Lung (tissue), 12 donors: ENCODE measurements around the gene IL20RA. TPM values are rescaled to one million over a fixed set of nuclear protein-coding genes. Genes with fewer than 3 reads are reported as not detected.

Experiments
- ATAC-seq: fragments of 200-7000 bp; cut with Tn5 transposase; one replicate; pipeline ENCODE4 v1.9.1; 2020; ENCODE audit warnings: moderate number of reproducible peaks; ENCODE audit not compliant: insufficient read depth, low FRiP score
- DNase-seq, 3 donors: peaks; one replicate each; pipeline ENCODE4 v3.0.0-alpha.2; 2013 to 2017
- H3K27ac ChIP-seq, 2 donors: one replicate each; pipeline ENCODE4 v1.5.1; 2013; ENCODE audit warnings: mild to moderate bottlenecking in 2 of 2, moderate library complexity in 2 of 2, control low read depth in 1 of 2, inconsistent platforms in 1 of 2, low read depth in 1 of 2, low read length in 1 of 2
- H3K27me3 ChIP-seq, 3 donors: one replicate each; pipeline ENCODE4 v1.5.1; 2013; ENCODE audit warnings: low read length in 2 of 3; ENCODE audit not compliant: control insufficient read depth in 3 of 3, insufficient read depth in 3 of 3
- H3K36me3 ChIP-seq, 4 donors: one replicate each; pipeline ENCODE4 v1.5.1; 2013; ENCODE audit warnings: low read length in 4 of 4, mild to moderate bottlenecking in 1 of 4, moderate library complexity in 1 of 4; ENCODE audit not compliant: control insufficient read depth in 4 of 4, insufficient read depth in 4 of 4
- H3K4me1 ChIP-seq, 5 donors: one replicate each; pipeline ENCODE4 v1.5.1; 2013; ENCODE audit warnings: low read length in 5 of 5, mild to moderate bottlenecking in 2 of 5, moderate library complexity in 1 of 5; ENCODE audit not compliant: control insufficient read depth in 5 of 5, insufficient read depth in 5 of 5
- H3K4me3 ChIP-seq: one replicate; pipeline ENCODE4 v1.5.1; 2013; ENCODE audit warnings: mild to moderate bottlenecking, control low read depth, moderate library complexity
- H3K9ac ChIP-seq, 2 donors: one replicate each; pipeline ENCODE4 v1.5.1; 2013; ENCODE audit warnings: low read length in 2 of 2, control low read depth in 1 of 2; ENCODE audit not compliant: insufficient read depth in 1 of 2
- H3K9me3 ChIP-seq, 4 donors: one replicate each; pipeline ENCODE4 v1.5.1; 2013; ENCODE audit warnings: low read length in 3 of 4, mild to moderate bottlenecking in 1 of 4, moderate library complexity in 1 of 4; ENCODE audit not compliant: control insufficient read depth in 4 of 4, insufficient read depth in 3 of 4
- WGBS, 2 donors: extraction: QIAGEN DNeasy Blood & Tissue Kit; methylation state at CpG; one replicate each; pipeline ENCODE4 v1.1.7; 2013; 5-methylcytosine and 5-hydroxymethylcytosine counted together
- polyA plus RNA-seq, 2 donors: library from polyadenylated mRNA; stranded (reverse); fragments of 200-250 nt; gene quantifications; one replicate each; pipeline ENCODE4 v1.2.1, GENCODE V29; 2013
- total RNA-seq, 2 donors: library from RNA; depleted of rRNA in 1 of 2; stranded (reverse); fragments of >200 nt in 1 of 2; gene quantifications; one replicate each; pipeline ENCODE4 v1.2.1, GENCODE V29; 2014 to 2021
- TF ChIP-seq, protein P1 (sequence below): IDR thresholded peaks from 2 replicates; pipeline ENCODE4 v1.5.1; 2012; ENCODE audit warnings: mild to moderate bottlenecking; ENCODE audit errors: control extremely low read depth, extremely low read depth
- donor health status: control.
- donor health status: control.
- donor health status: Bipolar disorder and iron deficiency.
- donor health status: healthy.
- donor health status: DM: yes; HTN: yes; CAD: no.

The IL20RA gene
- total and polyA plus RNA-seq, 4 donors = 3.7 to 16.2 (median 6.7) TPM

GRCh38 chr6:137043710-137044365 is 927 bp downstream of the IL20RA start:
- H3K27ac ChIP-seq = peak overlapping the region in 1 of 2 donors; percentile 91
- no peaks in the 10 kb centered on the region for H3K36me3 ChIP-seq
- H3K9me3 ChIP-seq = peaks cover 0 to 1% (median 0%) of the 10 kb centered on the region in 4 donors
- peak overlapping the region; percentile 46 to 81 for H3K9ac ChIP-seq
- TF ChIP-seq, protein P1, sequence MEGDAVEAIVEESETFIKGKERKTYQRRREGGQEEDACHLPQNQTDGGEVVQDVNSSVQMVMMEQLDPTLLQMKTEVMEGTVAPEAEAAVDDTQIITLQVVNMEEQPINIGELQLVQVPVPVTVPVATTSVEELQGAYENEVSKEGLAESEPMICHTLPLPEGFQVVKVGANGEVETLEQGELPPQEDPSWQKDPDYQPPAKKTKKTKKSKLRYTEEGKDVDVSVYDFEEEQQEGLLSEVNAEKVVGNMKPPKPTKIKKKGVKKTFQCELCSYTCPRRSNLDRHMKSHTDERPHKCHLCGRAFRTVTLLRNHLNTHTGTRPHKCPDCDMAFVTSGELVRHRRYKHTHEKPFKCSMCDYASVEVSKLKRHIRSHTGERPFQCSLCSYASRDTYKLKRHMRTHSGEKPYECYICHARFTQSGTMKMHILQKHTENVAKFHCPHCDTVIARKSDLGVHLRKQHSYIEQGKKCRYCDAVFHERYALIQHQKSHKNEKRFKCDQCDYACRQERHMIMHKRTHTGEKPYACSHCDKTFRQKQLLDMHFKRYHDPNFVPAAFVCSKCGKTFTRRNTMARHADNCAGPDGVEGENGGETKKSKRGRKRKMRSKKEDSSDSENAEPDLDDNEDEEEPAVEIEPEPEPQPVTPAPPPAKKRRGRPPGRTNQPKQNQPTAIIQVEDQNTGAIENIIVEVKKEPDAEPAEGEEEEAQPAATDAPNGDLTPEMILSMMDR = no peak
- peak overlapping the region; percentile 75 for H3K4me3 ChIP-seq
- H3K4me1 ChIP-seq = no peaks in the 10 kb centered on the region
- WGBS, 2 donors = 4 to 5% methylated on average over 42 of the region's 42 CpGs
- ATAC-seq = peak; percentile 39
- DNase-seq = peak; percentile 64 to 81 (median 78)
- peaks cover 0 to 15% (median 11%) of the 10 kb centered on the region in 3 donors for H3K27me3 ChIP-seq

GRCh38 chr6:137040393-137040792 is 4.4 kb downstream of the IL20RA start:
- Histone ChIP-seq H3K27me3 (peaks cover 0 to 15% (median 11%) of the 10 kb centered on the region in 3 donors), H3K36me3 (no peaks in the 10 kb centered on the region), H3K4me1 (no peaks in the 10 kb centered on the region), H3K9ac (no peak overlapping the region), H3K4me3 (no peak overlapping the region), H3K27ac (no peak overlapping the region), H3K9me3 (peaks cover 0 to 1% (median 0%) of the 10 kb centered on the region in 4 donors)
- TF ChIP-seq, protein P1 = no peak
- ATAC-seq (no peak), DNase-seq (no peak)

GRCh38 chr6:137039010-137039409 is 5.8 kb downstream of the IL20RA start:
- Histone ChIP-seq H3K9me3 (no peaks in the 10 kb centered on the region), H3K9ac (no peak overlapping the region), H3K27me3 (peaks cover 0 to 15% (median 11%) of the 10 kb centered on the region in 3 donors), H3K27ac (no peak overlapping the region), H3K4me3 (no peak overlapping the region), H3K4me1 (no peaks in the 10 kb centered on the region), H3K36me3 (no peaks in the 10 kb centered on the region)
- WGBS, 2 donors = 82 to 86% methylated on average over 4 of the region's 4 CpGs
- ATAC-seq = no peak
- TF ChIP-seq, protein P1 = no peak
- DNase-seq = no peak
